Panc1 (cell line): Measurements from ENCODE around the gene GRID2. TPM values are rescaled to one million over a fixed set of nuclear protein-coding genes. Genes with fewer than 3 reads are reported as not detected.

Experiments
- ATAC-seq: fragments of 200-7000 bp; cut with Tn5 transposase; 2 replicates; pipeline ENCODE4 v1.9.1; 2020; ENCODE audit warnings: mild to moderate bottlenecking, moderate library complexity
- BruUV-seq: library from RNA; stranded (reverse); fragments of 400-500 nt; replicated peaks from 2 replicates; lab custom pipeline; 2021; lab: Mats Ljungman, UMichigan
- CTCF ChIA-PET: fragments of 300-600 bp; sonication (Branson Sonifier 250); formaldehyde crosslinking; loops from one replicate; lab custom pipeline; 2022; ENCODE audit warnings: antibody characterized with exemption; lab: Charles Lee
- POLR2A ChIA-PET: fragments of 300-600 bp; sonication (Branson Sonifier 250); formaldehyde crosslinking; loops from one replicate; lab custom pipeline; 2022; ENCODE audit warnings: antibody characterized with exemption; lab: Charles Lee
- DNase-seq: peaks from one replicate; pipeline ENCODE4 v3.0.0-alpha.2; 2010; ENCODE audit warnings: low read depth, low spot score
- H3K27ac ChIP-seq: 2 replicates; pipeline ENCODE4 v1.5.1; 2011; ENCODE audit warnings: mild to moderate bottlenecking, low read length, inconsistent platforms
- H3K27me3 ChIP-seq: fragments of 200-500 bp; sonication (Bioruptor generic); 2 replicates; pipeline ENCODE4 v1.6.0; 2014; ENCODE audit warnings: low read length, inconsistent platforms; ENCODE audit not compliant: control insufficient read depth, insufficient read depth
- H3K36me3 ChIP-seq: fragments of 200-500 bp; sonication (Bioruptor generic); 2 replicates; pipeline ENCODE4 v1.5.1; 2014; ENCODE audit warnings: inconsistent platforms, mild to moderate bottlenecking, low read length, moderate library complexity; ENCODE audit not compliant: control insufficient read depth, insufficient read depth
- H3K4me1 ChIP-seq: 2 replicates; pipeline ENCODE4 v1.5.1; 2011; ENCODE audit warnings: inconsistent platforms, mild to moderate bottlenecking, low read length, moderate library complexity; ENCODE audit not compliant: control insufficient read depth, insufficient read depth
- H3K4me3 ChIP-seq, 2 experiments: 2 replicates each; pipeline ENCODE4 v1.5.1; 2011 to 2012; ENCODE audit warnings: low read depth in 2 of 2, low read length in 2 of 2, mild to moderate bottlenecking in 2 of 2, inconsistent platforms in 1 of 2, moderate library complexity in 1 of 2
- H3K9me3 ChIP-seq: fragments of 200-500 bp; sonication (Bioruptor generic); 2 replicates; pipeline ENCODE4 v1.5.1; 2014; ENCODE audit warnings: low read depth, mild to moderate bottlenecking, inconsistent platforms, low read length, moderate library complexity; ENCODE audit not compliant: control insufficient read depth, insufficient read depth
- CTCF ChIP-seq: fragments of 450-650 bp; IDR thresholded peaks from 2 replicates; pipeline ENCODE4 v1.5.1; 2017; ENCODE audit warnings: mild to moderate bottlenecking
- POLR2AphosphoS5 ChIP-seq: IDR thresholded peaks from 2 replicates; pipeline ENCODE4 v1.6.1; 2012; ENCODE audit warnings: mild to moderate bottlenecking, low read depth, low read length, moderate library complexity
- REST ChIP-seq, 2 experiments: IDR thresholded peaks; 2 replicates each; pipeline ENCODE4 v1.6.1; 2011 to 2012; ENCODE audit warnings: low read depth in 2 of 2, control low read depth in 1 of 2, low read length in 1 of 2, mild to moderate bottlenecking in 1 of 2, moderate library complexity in 1 of 2; ENCODE audit not compliant: insufficient read depth in 1 of 2
- SIN3A ChIP-seq: IDR thresholded peaks from 2 replicates; pipeline ENCODE4 v1.6.1; 2012; ENCODE audit warnings: low read depth, mild to moderate bottlenecking, low read length, moderate library complexity, borderline replicate concordance; ENCODE audit not compliant: insufficient read depth
- TCF7L2 ChIP-seq: IDR thresholded peaks from 2 replicates; pipeline ENCODE4 v1.6.1; 2011; ENCODE audit warnings: mild to moderate bottlenecking, low read depth, low read length, inconsistent platforms
- in situ Hi-C: cut with HindIII; loops from 2 replicates; pipeline ENCODE4 v1.10.0; 2016; ENCODE audit warnings: low sequenced_read_pairs, low pct_unique_long_range_greater_than_20kb
- intact Hi-C: fragments of 100-400 bp; cut with micrococcal nuclease; formaldehyde crosslinking; loops from one replicate; pipeline ENCODE4 v1.10.0; 2022; ENCODE audit not compliant: unreplicated experiment
- total RNA-seq: library from RNA; stranded (reverse); gene quantifications from one replicate; pipeline ENCODE4 v1.2.1, GENCODE V29; 2021; ENCODE audit not compliant: unreplicated experiment

The GRID2 gene
- total RNA-seq, 1 experiment from 2014 or later = 0.08 TPM

- BruUV-seq = no TSS peak
- TF ChIP-seq CTCF = no peak
- no peak for TF ChIP-seq TCF7L2
- TF ChIP-seq REST (IDR thresholded peaks at IDR 0.05; ENCODE audit: insufficient read depth in 1 of 2, low read depth in 2 of 2, low read length in 1 of 2) = no peak
- no peak for TF ChIP-seq POLR2AphosphoS5
- no peak for TF ChIP-seq SIN3A
- Histone ChIP-seq H3K4me3 (no peak overlapping the region), H3K9me3 (no peaks in the 10 kb centered on the region), H3K36me3 (no peaks in the 10 kb centered on the region), H3K27ac (no peak overlapping the region), H3K27me3 (no peaks in the 10 kb centered on the region), H3K4me1 (no peaks in the 10 kb centered on the region)
- ChIA-PET CTCF (no interaction called here), POLR2A (no interaction called here)
- DNase-seq = no peak
- in situ Hi-C loops = no loop called here
- intact Hi-C loops = no loop called here
- ATAC-seq = no peak
Observed at GRCh38 chr4:92346289-92346688, 42.5 kb downstream of the GRID2 start.

GRCh38 chr4:92357966-92358365, 54.2 kb downstream of the GRID2 start:
- ChIA-PET CTCF (no interaction called here), POLR2A (no interaction called here)
- in situ Hi-C loops = no loop called here

More at GRCh38 chr4:92357966-92358365, 54.2 kb downstream of the GRID2 start:
- intact Hi-C loops = no loop called here
- Histone ChIP-seq H3K4me3 (no peak overlapping the region), H3K36me3 (no peaks in the 10 kb centered on the region), H3K27ac (no peak overlapping the region), H3K27me3 (no peaks in the 10 kb centered on the region), H3K4me1 (no peaks in the 10 kb centered on the region), H3K9me3 (no peaks in the 10 kb centered on the region)
- DNase-seq = no peak
- no peak for TF ChIP-seq TCF7L2
- TF ChIP-seq REST (IDR thresholded peaks at IDR 0.05; ENCODE audit: insufficient read depth in 1 of 2, low read depth in 2 of 2, low read length in 1 of 2) = no peak
- TF ChIP-seq SIN3A = no peak
- no peak for TF ChIP-seq POLR2AphosphoS5
- TF ChIP-seq CTCF = no peak
- no TSS peak for BruUV-seq
- no peak for ATAC-seq
